ENCODE data around the gene CDC5L.
"Not testable (repeated sequence)": the region's sequence is repeated elsewhere in the genome, so short reads cannot be mapped to it uniquely, and the experiment has no call there.

Gene CDC5L

DNA sequence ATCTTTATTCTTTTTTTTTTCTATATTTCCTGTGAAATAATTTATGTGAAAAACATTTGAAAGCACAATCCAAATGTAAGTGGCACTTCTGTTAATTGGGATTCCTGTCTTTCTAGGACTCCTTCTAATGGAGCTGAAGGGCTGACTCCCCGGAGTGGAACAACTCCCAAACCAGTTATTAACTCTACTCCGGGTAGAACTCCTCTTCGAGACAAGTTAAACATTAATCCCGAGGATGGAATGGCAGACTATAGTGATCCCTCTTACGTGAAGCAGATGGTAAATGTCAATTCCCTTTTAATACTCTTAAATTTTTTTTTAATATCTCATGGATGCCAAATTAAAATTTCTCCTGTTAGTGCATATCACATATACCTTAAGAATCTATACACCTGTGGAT, 35.0 kb downstream of the CDC5L start:
- DNase-seq = no peak

GRCh38 chr6:44423306-44423705, 35.8 kb downstream of the CDC5L start:
- DNase-seq = no peak

- no peak for DNase-seq
These were observed 38.4 kb downstream of the CDC5L start for GRCh38 chr6:44425951-44426350.

GRCh38 chr6:44428682-44429081, 41.2 kb downstream of the CDC5L start:
- DNase-seq = no peak

DNA sequence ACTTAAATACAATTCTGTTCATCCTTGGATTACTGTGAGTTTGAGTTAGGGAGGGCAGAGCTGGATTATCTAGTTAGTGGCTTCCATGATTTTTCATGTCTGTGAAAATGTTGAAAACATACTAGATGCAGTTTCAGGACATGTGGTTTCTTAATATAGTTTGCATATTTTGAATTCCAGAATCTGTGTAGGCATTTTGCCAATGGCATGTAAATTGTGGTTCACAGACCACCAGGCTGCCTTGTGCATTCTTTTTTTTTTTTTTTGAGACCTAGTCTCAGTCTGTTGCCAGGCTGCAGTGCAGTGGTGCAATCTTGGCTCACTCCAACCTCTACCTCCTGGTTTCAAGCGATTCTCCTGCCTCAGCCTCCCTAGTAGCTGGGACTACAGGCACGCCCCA, 42.8 kb downstream of the CDC5L start:
- DNase-seq = no peak

DNA sequence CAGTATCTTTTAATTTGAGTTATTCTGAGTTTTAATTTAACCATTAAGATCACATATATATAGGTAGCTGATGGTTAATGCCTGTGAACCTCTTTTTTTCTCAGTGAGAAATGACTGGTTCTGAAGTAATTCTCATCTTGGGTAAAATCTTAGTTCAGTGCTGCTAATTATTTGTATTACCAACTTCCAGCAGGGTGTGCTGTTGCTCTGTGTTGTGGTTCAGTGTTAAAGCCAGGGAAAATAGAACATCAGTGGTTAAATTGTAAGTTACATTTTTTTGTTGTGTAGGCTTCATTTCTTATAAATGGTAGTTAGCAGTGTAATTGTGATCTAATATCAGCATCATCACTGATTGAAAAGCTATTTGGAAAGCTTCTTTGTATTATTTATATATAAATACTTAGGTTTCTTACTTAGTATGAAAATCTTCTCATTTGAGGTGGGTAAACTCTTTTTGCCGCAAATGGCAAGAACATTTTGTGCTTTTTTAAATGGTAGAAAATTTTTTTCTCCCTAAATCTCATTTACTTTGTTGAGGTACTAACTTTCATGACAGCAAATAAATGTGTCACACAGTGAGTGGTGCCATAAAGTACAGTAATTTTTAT, 43.7 kb downstream of the CDC5L start:
- no peak for DNase-seq

GRCh38 chr6:44432227-44432626, 44.7 kb downstream of the CDC5L start:
- no peak for DNase-seq

GRCh38 chr6:44432726-44433125, 45.2 kb downstream of the CDC5L start:
- DNase-seq = no peak

GRCh38 chr6:44435500-44435899, 48.0 kb downstream of the CDC5L start:
- no peak for DNase-seq

DNA sequence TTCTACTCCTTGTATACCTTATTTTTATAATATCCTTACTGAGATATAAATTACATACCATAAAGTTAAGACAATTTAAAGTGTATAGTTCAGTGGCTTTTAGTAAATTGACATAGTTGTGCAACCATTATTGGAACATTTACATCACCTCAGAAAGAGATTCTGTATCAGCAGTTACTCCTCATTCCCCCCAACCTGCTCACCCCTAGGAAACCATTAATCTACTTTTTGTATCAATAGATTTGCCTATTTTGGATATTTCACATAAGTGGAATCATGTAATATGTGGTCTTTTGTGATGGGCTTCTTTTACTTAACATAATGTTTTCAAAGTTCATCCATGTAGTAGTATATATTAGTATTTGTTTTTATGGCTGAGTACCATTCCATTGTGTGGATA, 51.3 kb downstream of the CDC5L start:
- DNase-seq = no peak

GRCh38 chr6:44439270-44440045, 52.0 kb downstream of the CDC5L start:
- DNase-seq = no peak

DNA sequence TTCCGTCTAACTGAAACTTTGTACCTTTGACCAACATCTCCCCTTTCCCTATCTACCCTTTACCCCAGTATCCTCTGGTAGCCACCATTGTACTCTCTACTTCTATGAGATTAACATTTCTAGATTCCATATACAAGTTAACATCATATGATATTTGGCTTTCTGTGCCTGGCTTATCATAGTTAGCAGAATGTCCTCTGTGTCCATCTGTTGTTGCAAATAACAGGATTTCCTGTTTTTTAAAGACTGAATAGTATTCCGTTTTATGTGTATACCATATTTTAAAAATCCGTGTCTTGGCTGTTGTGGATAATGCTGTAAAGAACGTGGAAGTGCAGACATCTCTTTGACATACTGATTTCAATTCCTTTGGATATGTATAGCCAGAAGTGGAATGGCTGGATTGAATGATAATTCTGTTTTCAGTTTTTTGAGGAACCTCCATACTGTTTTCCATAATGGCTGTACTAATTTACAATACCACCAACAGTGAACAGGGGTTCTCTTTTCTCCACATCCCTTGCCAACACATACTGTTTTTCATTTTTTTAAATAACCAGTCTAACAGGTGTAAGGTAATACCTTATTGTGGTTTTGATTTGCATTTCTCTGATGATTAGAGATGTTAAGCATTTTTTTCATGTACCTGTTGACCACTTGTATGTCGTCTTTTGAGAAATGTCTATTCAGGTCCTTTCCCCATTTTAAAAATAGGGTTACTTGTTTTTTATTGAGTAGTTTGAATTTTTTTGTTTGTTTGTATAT, 53.8 kb downstream of the CDC5L start:
- no peak for DNase-seq

- DNase-seq = no peak
These were observed 54.7 kb downstream of the CDC5L start for GRCh38 chr6:44442236-44442635.

- no peak for DNase-seq
These were observed 55.4 kb downstream of the CDC5L start for GRCh38 chr6:44442833-44443444.

- no peak for DNase-seq
These were observed 57.3 kb downstream of the CDC5L start for GRCh38 chr6:44444853-44445252.

- DNase-seq = no peak
These were observed 59.3 kb downstream of the CDC5L start for GRCh38 chr6:44446626-44447300.

DNA sequence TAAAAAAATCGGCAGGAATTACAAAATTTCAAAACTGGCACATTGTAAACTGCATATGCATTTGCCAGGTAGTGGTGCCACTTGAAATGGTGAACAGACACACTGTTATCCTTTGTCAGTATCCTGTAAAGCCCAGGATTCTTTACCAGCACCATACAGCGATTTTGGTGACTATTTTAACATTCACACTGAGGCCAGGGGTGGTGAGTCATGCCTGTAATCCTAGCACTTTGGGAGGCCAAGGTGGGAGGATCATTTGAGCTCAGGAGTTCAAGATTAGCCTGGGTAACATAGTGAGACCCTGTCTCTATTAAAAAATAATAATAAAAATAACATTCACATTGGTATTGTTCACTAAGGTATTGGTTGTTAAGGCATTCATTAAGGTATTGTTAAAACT, 61.7 kb downstream of the CDC5L start:
- DNase-seq = not testable (repeated sequence)

DNA sequence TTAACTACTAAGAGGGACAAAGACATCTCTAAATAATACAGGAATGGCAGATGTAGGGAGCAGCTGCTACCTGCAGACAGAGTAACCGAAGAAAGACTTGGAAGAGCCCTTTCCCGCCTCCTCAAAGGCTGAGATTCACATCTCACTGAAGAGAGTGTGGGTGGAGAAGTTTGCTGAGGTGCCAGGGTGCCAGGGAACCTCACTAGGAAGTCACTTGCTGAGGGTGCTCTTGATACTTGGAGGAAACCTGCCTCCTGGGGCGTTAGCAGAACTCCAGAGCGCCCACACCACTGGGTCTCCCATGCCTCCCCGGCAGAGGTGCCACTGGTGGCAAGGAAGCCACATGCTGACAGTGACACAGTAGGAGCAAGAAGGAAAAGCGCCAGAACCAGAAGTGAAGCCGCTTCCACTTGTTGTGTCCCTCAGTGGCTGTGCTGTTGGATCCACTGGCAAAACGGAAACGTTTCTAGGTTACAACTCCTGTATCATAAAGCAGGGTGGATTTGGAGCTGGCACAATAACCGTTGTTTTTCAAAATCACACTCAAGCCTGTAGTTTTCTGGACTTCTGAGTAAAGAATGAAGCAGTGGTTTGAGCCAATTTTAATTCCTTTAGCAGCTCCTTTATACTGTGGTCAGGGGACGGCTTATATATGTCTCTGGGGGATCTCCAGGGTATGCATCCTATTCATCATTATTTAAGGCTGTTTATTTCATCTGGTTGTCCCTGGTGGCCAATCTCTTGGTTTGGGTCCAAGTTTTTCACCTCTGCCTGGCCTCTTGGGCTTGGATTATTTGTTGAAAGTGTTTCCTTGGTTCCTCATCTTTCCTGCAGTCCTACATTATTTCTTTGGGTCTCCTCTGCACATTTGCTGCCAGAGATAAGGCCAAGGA, 64.5 kb downstream of the CDC5L start:
- no peak for DNase-seq

DNA sequence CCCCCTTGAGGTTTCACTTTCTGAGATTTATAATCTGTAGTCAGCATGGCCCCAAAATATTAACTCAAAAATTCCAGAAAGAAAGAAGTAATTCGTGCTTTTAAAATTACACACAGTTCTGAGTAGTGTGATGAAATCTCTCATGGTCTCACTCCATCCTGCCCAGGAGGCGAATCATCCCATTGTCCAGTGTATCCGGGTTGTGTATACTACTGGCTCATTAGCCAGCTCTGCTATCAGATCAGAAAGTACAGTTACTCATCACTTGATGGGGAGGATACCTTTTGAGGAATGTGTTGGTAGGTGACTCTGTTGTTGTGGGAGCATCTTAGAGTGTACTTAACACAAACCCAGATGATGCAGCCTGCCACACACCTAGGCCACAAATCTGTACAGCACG, 65.2 kb downstream of the CDC5L start:
- no peak for DNase-seq

- DNase-seq = no peak
These were observed 65.6 kb downstream of the CDC5L start for GRCh38 chr6:44453146-44453545.

- no peak for DNase-seq
These were observed 66.7 kb downstream of the CDC5L start for GRCh38 chr6:44454198-44454597.
